HCT116 (cell line): ENCODE data around the gene CCDC102B. TPM values are rescaled to one million over a fixed set of nuclear protein-coding genes. Genes with fewer than 3 reads are reported as not detected.

Experiments used
- ATAC-seq: fragments of 200-7000 bp; cut with Tn5 transposase; 2 replicates; pipeline ENCODE4 v1.9.1; 2020; ENCODE audit warnings: mild to moderate bottlenecking, moderate library complexity
- BruUV-seq: library from RNA; stranded (reverse); fragments of 400-500 nt; replicated peaks from 2 replicates; lab custom pipeline; 2021; lab: Mats Ljungman, UMichigan
- CTCF ChIA-PET: fragments of 300-600 bp; sonication (Branson Sonifier 250); formaldehyde crosslinking; loops from one replicate; lab custom pipeline; 2021; ENCODE audit warnings: antibody characterized with exemption; lab: Charles Lee
- POLR2A ChIA-PET: fragments of 300-600, 350-600 bp; sonication (Branson Sonifier 250); formaldehyde crosslinking; loops from one replicate; lab custom pipeline; 2021; ENCODE audit warnings: antibody characterized with exemption; lab: Charles Lee
- RAD21 ChIA-PET, 2 experiments: fragments of 300-600 bp; sonication (Branson Sonifier 250); formaldehyde crosslinking; loops; one replicate each; lab custom pipeline; 2023; ENCODE audit warnings: low total read pairs in 2 of 2; ENCODE audit not compliant: uncharacterized antibody in 2 of 2, unreplicated experiment in 2 of 2, low non-redundant PET in 1 of 2; lab: Charles Lee
- DNase-seq: peaks from one replicate; pipeline ENCODE4 v3.0.0-alpha.2; 2010; ENCODE audit warnings: low read depth, low spot score
- H2AFZ ChIP-seq: fragments of 200-600 bp; shearing (Covaris generic), sonication (generic); 2 replicates; pipeline ENCODE4 v1.6.1; 2017; ENCODE audit warnings: low read depth, mixed run types, mixed read lengths, antibody characterized with exemption, low read length; ENCODE audit not compliant: poor library complexity, severe bottlenecking
- H3K27ac ChIP-seq: 2 replicates; pipeline ENCODE4 v1.5.1; 2012; ENCODE audit warnings: low read depth, low read length
- H3K27me3 ChIP-seq: fragments of 200-600 bp; sonication (generic); 2 replicates; pipeline ENCODE4 v1.6.1; 2016; ENCODE audit warnings: mixed run types, low read length, mixed read lengths; ENCODE audit not compliant: insufficient read depth
- H3K36me3 ChIP-seq, 2 experiments: fragments of 200-500 bp in 1 of 2; fragments of 200-600 bp in 1 of 2; sonication (Bioruptor generic) in 1 of 2; sonication (generic) in 1 of 2; 2 replicates each; pipeline versions ENCODE4 v1.5.1 to v1.6.1; 2014 to 2016; ENCODE audit warnings: low read length in 2 of 2, inconsistent platforms in 1 of 2, mixed read lengths in 1 of 2, mixed run types in 1 of 2; ENCODE audit not compliant: insufficient read depth in 2 of 2, control insufficient read depth in 1 of 2
- H3K4me1 ChIP-seq, 2 experiments: fragments of 200-600 bp in 1 of 2; sonication (generic) in 1 of 2; 2 replicates each; pipeline versions ENCODE4 v1.5.1 to v1.6.1; 2012 to 2017; ENCODE audit warnings: low read length in 2 of 2, inconsistent platforms in 1 of 2, mild to moderate bottlenecking in 1 of 2, mixed read lengths in 1 of 2, mixed run types in 1 of 2, moderate library complexity in 1 of 2; ENCODE audit not compliant: insufficient read depth in 2 of 2, control insufficient read depth in 1 of 2
- H3K4me2 ChIP-seq: fragments of 200-600 bp; sonication (generic); 2 replicates; pipeline ENCODE4 v1.6.1; 2017; ENCODE audit warnings: mixed run types, low read length, mixed read lengths
- H3K4me3 ChIP-seq, 2 experiments: fragments of 200-600 bp in 1 of 2; sonication (generic) in 1 of 2; replicated peaks in 1 of 2; 2 replicates each; pipeline ENCODE4 v1.5.1; 2011 to 2016; ENCODE audit warnings: low read length in 2 of 2, control low read depth in 1 of 2, low read depth in 1 of 2, mild to moderate bottlenecking in 1 of 2, mixed read lengths in 1 of 2, mixed run types in 1 of 2
- H3K79me2 ChIP-seq: fragments of 200-600 bp; sonication (generic); 2 replicates; pipeline ENCODE4 v1.6.1; 2017; ENCODE audit warnings: mild to moderate bottlenecking, mixed run types, low read length, moderate library complexity, mixed read lengths; ENCODE audit not compliant: insufficient read depth
- H3K9ac ChIP-seq: fragments of 200-600 bp; sonication (generic); 2 replicates; pipeline ENCODE4 v1.6.1; 2016; ENCODE audit warnings: low read length, mixed read lengths
- H3K9me2 ChIP-seq: fragments of 200-600 bp; sonication (generic), shearing (Covaris generic); 2 replicates; pipeline ENCODE4 v1.6.1; 2017; ENCODE audit warnings: mixed run types, mild to moderate bottlenecking, moderate library complexity; ENCODE audit not compliant: insufficient read depth
- H3K9me3 ChIP-seq, 2 experiments: fragments of 200-500 bp in 1 of 2; fragments of 200-600 bp in 1 of 2; sonication (Bioruptor generic) in 1 of 2; sonication (generic) in 1 of 2; 2 replicates each; pipeline ENCODE4 v1.6.1; 2014 to 2017; ENCODE audit warnings: low read length in 2 of 2, mixed read lengths in 2 of 2, inconsistent platforms in 1 of 2, low read depth in 1 of 2, mild to moderate bottlenecking in 1 of 2, mixed run types in 1 of 2, moderate library complexity in 1 of 2; ENCODE audit not compliant: control insufficient read depth in 1 of 2, insufficient read depth in 1 of 2
- H4K20me1 ChIP-seq: fragments of 200-600 bp; sonication (generic), shearing (Covaris generic); 2 replicates; pipeline ENCODE4 v1.6.1; 2017; ENCODE audit warnings: mixed run types, mild to moderate bottlenecking, moderate library complexity; ENCODE audit not compliant: insufficient read depth
- CBX3 ChIP-seq: IDR thresholded peaks from 2 replicates; pipeline ENCODE4 v1.6.1; 2012; ENCODE audit warnings: low read depth
- CTCF ChIP-seq, 3 experiments: fragments of 200-600 bp in 1 of 3; sonication (generic) in 1 of 3; IDR thresholded peaks in 2 of 3; conservative IDR thresholded peaks in 1 of 3; 2 replicates each; pipeline ENCODE4 v1.5.1; 2012 to 2017; ENCODE audit warnings: low read depth in 2 of 3, low read length in 2 of 3, antibody characterized with exemption in 1 of 3, borderline replicate concordance in 1 of 3, control low read depth in 1 of 3, mild to moderate bottlenecking in 1 of 3, mixed read lengths in 1 of 3, mixed run types in 1 of 3, moderate library complexity in 1 of 3; ENCODE audit not compliant: insufficient read depth in 1 of 3
- ELF1 ChIP-seq: IDR thresholded peaks from 2 replicates; pipeline ENCODE4 v1.6.1; 2012; ENCODE audit warnings: low read depth, borderline replicate concordance
- EZH2phosphoT487 ChIP-seq: fragments of 200-600 bp; IDR thresholded peaks from 2 replicates; pipeline ENCODE4 v1.6.1; 2018; ENCODE audit warnings: antibody characterized with exemption, borderline replicate concordance
- FOSL1 ChIP-seq: IDR thresholded peaks from 2 replicates; pipeline ENCODE4 v1.6.1; 2012; ENCODE audit warnings: low read depth
- JUND ChIP-seq: IDR thresholded peaks from 2 replicates; pipeline ENCODE4 v1.6.1; 2012
- MAX ChIP-seq: IDR thresholded peaks from 2 replicates; pipeline ENCODE4 v1.6.1; 2012
- POLR2A ChIP-seq: IDR thresholded peaks from 2 replicates; pipeline ENCODE4 v1.7.0; 2011; ENCODE audit warnings: borderline replicate concordance; ENCODE audit not compliant: insufficient read depth, insufficient read length; ENCODE audit errors: extremely low read depth
- RAD21 ChIP-seq: IDR thresholded peaks from 2 replicates; pipeline ENCODE4 v1.6.1; 2012; ENCODE audit warnings: low read depth, mild to moderate bottlenecking
- REST ChIP-seq: IDR thresholded peaks from 2 replicates; pipeline ENCODE4 v1.6.1; 2012; ENCODE audit warnings: low read depth
- SP1 ChIP-seq: IDR thresholded peaks from 2 replicates; pipeline ENCODE4 v1.6.1; 2012; ENCODE audit warnings: low read depth
- SRF ChIP-seq: IDR thresholded peaks from 2 replicates; pipeline ENCODE4 v1.6.1; 2012; ENCODE audit warnings: low read depth
- YY1 ChIP-seq: IDR thresholded peaks from 2 replicates; pipeline ENCODE4 v1.6.1; 2011; ENCODE audit warnings: low read length, low read depth, moderate library complexity, mild to moderate bottlenecking; ENCODE audit not compliant: insufficient replicate concordance; ENCODE audit errors: extremely low read depth
- ZFX ChIP-seq: fragments of 450-650 bp; IDR thresholded peaks from 2 replicates; pipeline ENCODE4 v1.6.1; 2017
- ZNF274 ChIP-seq: fragments of 200-500 bp; sonication (Bioruptor generic); IDR thresholded peaks from 2 replicates; pipeline ENCODE4 v1.6.1; 2014; ENCODE audit warnings: mild to moderate bottlenecking, low read depth, low read length, inconsistent platforms
- intact Hi-C: fragments of 100-400 bp; cut with micrococcal nuclease; formaldehyde crosslinking; loops from 2 replicates; pipeline ENCODE4 v1.10.0; 2022
- total RNA-seq: library from RNA; stranded (reverse); gene quantifications from one replicate; pipeline ENCODE4 v1.2.1, GENCODE V29; 2021; ENCODE audit not compliant: unreplicated experiment

Gene CCDC102B
- total RNA-seq, 1 experiment from 2014 or later: 1.9 TPM

GRCh38 chr18:68843473-68844089 is 45.7 kb downstream of the CCDC102B start:
- ChIA-PET POLR2A (no interaction called here), RAD21 (no interaction called here), CTCF (interaction anchor here (0.9 kb wide), 1 partner anchor 12 kb away, joined by 4 read pairs; no protein-coding TSS in a partner anchor)
- no peak overlapping the region for H3K9ac ChIP-seq
- peak; percentile 17; the same call in 1 of the 2 replicates for TF ChIP-seq RAD21
- TF ChIP-seq YY1: no peak
- no peak for TF ChIP-seq ZFX
- peak in 2 of 3 experiments; percentile 8 to 34; a peak in 3 of 6 replicates for TF ChIP-seq CTCF (IDR thresholded peaks at IDR 0.05 in 2 of 3, conservative IDR thresholded peaks at IDR 0.05 in 1 of 3; ENCODE audit: borderline replicate concordance in 1 of 3, insufficient read depth in 1 of 3, low read depth in 2 of 3, low read length in 2 of 3)
- no peak for TF ChIP-seq JUND
- no peak for TF ChIP-seq ELF1
- no peak for TF ChIP-seq REST
- no peak for TF ChIP-seq MAX
- TF ChIP-seq POLR2A: no peak
- TF ChIP-seq EZH2phosphoT487: no peak
- no peak for TF ChIP-seq CBX3
- TF ChIP-seq FOSL1: no peak
- no peak for TF ChIP-seq SRF
- no peak for TF ChIP-seq SP1
- no peak for TF ChIP-seq ZNF274
- H3K4me1 ChIP-seq: peaks cover 0 to 11% of the 10 kb centered on the region in 2 experiments; a peak in 2 of 4 replicates
- no peaks in the 10 kb centered on the region for H3K9me3 ChIP-seq
- no peak for ATAC-seq
- intact Hi-C loops: loop anchor here (5.0 to 10.0 kb wide), 2 partner anchors 1611 to 1626 kb away; no protein-coding TSS in a partner anchor
- no peak overlapping the region; the same call in 1 of the 2 replicates for H3K4me2 ChIP-seq
- H3K79me2 ChIP-seq: no peaks in the 10 kb centered on the region
- no peak overlapping the region for H2AFZ ChIP-seq
- no peak for DNase-seq
- H3K9me2 ChIP-seq: no peaks in the 10 kb centered on the region
- H3K36me3 ChIP-seq: no peaks in the 10 kb centered on the region
- H3K27ac ChIP-seq: no peak overlapping the region
- no peaks in the 10 kb centered on the region; the same call in 1 of the 2 replicates for H4K20me1 ChIP-seq
- H3K27me3 ChIP-seq: no peaks in the 10 kb centered on the region
- no TSS peak for BruUV-seq
- no peak overlapping the region for H3K4me3 ChIP-seq
